ENCODE data around the gene SLC35D2. TPM values are rescaled to one million over a fixed set of nuclear protein-coding genes. Genes with fewer than 3 reads are reported as not detected.
A peak's percentile ranks its signal among the peaks of the same experiment; 100 is the strongest.

The SLC35D2 gene
- total RNA-seq, 6 donors from 2014 or later, result 24.5 to 36.7 (median 29.0) TPM

- Histone ChIP-seq H3K9me3 (no peaks in the 10 kb centered on the region), H3K27ac (peak overlapping the region; percentile 12 to 54 (median 20)), H3K4me1 (peaks cover 4 to 9% (median 7%) of the 10 kb centered on the region in 4 donors), H3K27me3 (no peaks in the 10 kb centered on the region), H3K36me3 (peaks cover 0 to 15% (median 3%) of the 10 kb centered on the region in 4 donors), H3K4me3 (no peak overlapping the region)
- DNase-seq (peak in 1 of 2 donors; percentile 27), ATAC-seq (ENCODE audit: low FRiP score in 2 of 2) (peak in 1 of 2 donors; percentile 30)
- 82 to 86% methylated on average over 15 to 20 of the region's 20 CpGs for WGBS, 2 donors
- TF ChIP-seq POLR2AphosphoS5 (IDR thresholded peaks at IDR 0.05), result no peak
- TF ChIP-seq, protein P1, sequence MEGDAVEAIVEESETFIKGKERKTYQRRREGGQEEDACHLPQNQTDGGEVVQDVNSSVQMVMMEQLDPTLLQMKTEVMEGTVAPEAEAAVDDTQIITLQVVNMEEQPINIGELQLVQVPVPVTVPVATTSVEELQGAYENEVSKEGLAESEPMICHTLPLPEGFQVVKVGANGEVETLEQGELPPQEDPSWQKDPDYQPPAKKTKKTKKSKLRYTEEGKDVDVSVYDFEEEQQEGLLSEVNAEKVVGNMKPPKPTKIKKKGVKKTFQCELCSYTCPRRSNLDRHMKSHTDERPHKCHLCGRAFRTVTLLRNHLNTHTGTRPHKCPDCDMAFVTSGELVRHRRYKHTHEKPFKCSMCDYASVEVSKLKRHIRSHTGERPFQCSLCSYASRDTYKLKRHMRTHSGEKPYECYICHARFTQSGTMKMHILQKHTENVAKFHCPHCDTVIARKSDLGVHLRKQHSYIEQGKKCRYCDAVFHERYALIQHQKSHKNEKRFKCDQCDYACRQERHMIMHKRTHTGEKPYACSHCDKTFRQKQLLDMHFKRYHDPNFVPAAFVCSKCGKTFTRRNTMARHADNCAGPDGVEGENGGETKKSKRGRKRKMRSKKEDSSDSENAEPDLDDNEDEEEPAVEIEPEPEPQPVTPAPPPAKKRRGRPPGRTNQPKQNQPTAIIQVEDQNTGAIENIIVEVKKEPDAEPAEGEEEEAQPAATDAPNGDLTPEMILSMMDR (IDR thresholded peaks at IDR 0.05), result no peak
- no peak for TF ChIP-seq POLR2A (IDR thresholded peaks at IDR 0.05)
- TF ChIP-seq EP300 (IDR thresholded peaks at IDR 0.05), result no peak
Observed at GRCh38 chr9:96342571-96343245, 40.8 kb downstream of the SLC35D2 start.

GRCh38 chr9:96340707-96341106, 42.8 kb downstream of the SLC35D2 start:
- Histone ChIP-seq H3K27me3 (no peaks in the 10 kb centered on the region), H3K27ac (no peak overlapping the region), H3K4me3 (no peak overlapping the region), H3K9me3 (no peaks in the 10 kb centered on the region), H3K36me3 (peaks cover 0 to 11% (median 3%) of the 10 kb centered on the region in 4 donors), H3K4me1 (peaks cover 4 to 9% (median 7%) of the 10 kb centered on the region in 4 donors)
- no peak for DNase-seq
- no peak for ATAC-seq (ENCODE audit: low FRiP score in 2 of 2)
- WGBS, 2 donors, result 91 to 93% methylated on average over 3 of the region's 3 CpGs
- TF ChIP-seq POLR2A (IDR thresholded peaks at IDR 0.05), result no peak
- TF ChIP-seq POLR2AphosphoS5 (IDR thresholded peaks at IDR 0.05), result no peak
- TF ChIP-seq EP300 (IDR thresholded peaks at IDR 0.05), result no peak
- TF ChIP-seq, protein P1 (IDR thresholded peaks at IDR 0.05), result no peak

DNA sequence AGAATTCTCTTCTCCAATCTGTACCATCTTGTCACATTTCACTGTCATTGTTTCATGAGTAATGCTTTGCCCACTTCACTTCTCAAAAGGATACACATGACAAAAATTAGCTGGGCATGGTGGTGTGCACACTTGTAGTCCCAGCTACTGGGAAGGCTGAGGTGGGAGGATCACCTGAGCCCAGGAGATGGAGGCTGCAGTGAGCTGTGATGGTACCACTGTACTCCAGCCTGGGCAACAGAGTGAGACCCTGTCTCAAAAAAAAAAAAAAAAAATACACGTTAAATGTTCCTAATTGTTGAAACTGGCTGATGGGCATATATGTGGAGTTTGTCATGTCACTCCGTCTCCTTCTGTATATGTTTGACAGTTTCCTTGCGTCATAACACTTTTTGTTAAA, 45.2 kb downstream of the SLC35D2 start:
- Histone ChIP-seq H3K27ac (no peak overlapping the region), H3K9me3 (no peaks in the 10 kb centered on the region), H3K27me3 (no peaks in the 10 kb centered on the region), H3K4me1 (no peaks in the 10 kb centered on the region), H3K4me3 (no peak overlapping the region), H3K36me3 (peaks cover 0 to 11% (median 3%) of the 10 kb centered on the region in 4 donors)
- TF ChIP-seq, protein P1 (IDR thresholded peaks at IDR 0.05), result no peak
- no peak for TF ChIP-seq POLR2AphosphoS5 (IDR thresholded peaks at IDR 0.05)
- TF ChIP-seq POLR2A (IDR thresholded peaks at IDR 0.05), result no peak
- no peak for TF ChIP-seq EP300 (IDR thresholded peaks at IDR 0.05)
- ATAC-seq (ENCODE audit: low FRiP score in 2 of 2) (no peak), DNase-seq (no peak)
- WGBS, 2 donors, result 92 to 95% methylated on average over 3 of the region's 3 CpGs

DNA sequence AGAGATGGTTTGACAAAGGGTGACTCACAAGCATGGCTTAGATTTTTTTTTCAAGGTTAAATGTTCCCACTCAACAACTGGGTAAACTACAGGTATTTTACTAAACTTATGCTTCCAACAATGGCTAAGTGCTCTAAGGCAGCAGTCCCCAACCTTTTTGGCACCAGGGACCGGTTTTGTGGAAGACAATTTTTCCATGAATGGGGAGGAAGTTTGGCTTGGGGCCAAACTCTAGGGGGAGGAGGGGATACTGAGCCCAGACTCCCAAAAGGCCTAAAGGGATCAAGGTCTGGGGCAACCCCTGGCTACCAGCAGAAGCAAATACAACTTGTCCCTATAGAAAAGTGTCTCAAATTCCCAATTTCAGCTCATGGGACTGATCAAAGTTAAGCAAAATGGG, 49.6 kb downstream of the SLC35D2 start:
- Histone ChIP-seq H3K4me3 (no peak overlapping the region), H3K4me1 (no peaks in the 10 kb centered on the region), H3K27me3 (no peaks in the 10 kb centered on the region), H3K36me3 (peaks cover 0 to 13% (median 4%) of the 10 kb centered on the region in 4 donors), H3K9me3 (no peaks in the 10 kb centered on the region), H3K27ac (no peak overlapping the region)
- TF ChIP-seq POLR2AphosphoS5 (IDR thresholded peaks at IDR 0.05) (no peak), EP300 (IDR thresholded peaks at IDR 0.05) (no peak), POLR2A (IDR thresholded peaks at IDR 0.05) (no peak)
- TF ChIP-seq, protein P1 (IDR thresholded peaks at IDR 0.05), result no peak
- WGBS, 2 donors, result 57 to 75% methylated on average over 1 of the region's 1 CpG
- ATAC-seq (ENCODE audit: low FRiP score in 2 of 2), result no peak
- no peak for DNase-seq
